Stimulated activated CD4-positive, alpha-beta T cell treated with anti-CD3 and anti-CD28 coated beads, Interleukin-1b, Interleukin-23, amount 100 ng/mL, for 4 hours (primary cell): ENCODE results near the gene TMEM121B.

Experiments
- DNase-seq, 2 donors: peaks; one replicate each; pipeline ENCODE4 v3.0.0-alpha.2; 2020; ENCODE audit warnings: low read depth in 2 of 2

Gene TMEM121B

GRCh38 chr22:17110791-17111550 is 10.2 kb downstream of the TMEM121B start:
- no peak for DNase-seq

- DNase-seq, result no peak
These were observed 11.2 kb downstream of the TMEM121B start for GRCh38 chr22:17109976-17110375.

GRCh38 chr22:17109113-17109865 is 11.9 kb downstream of the TMEM121B start:
- no peak for DNase-seq

- no peak for DNase-seq
These were observed 12.7 kb downstream of the TMEM121B start for GRCh38 chr22:17108256-17109112.

GRCh38 chr22:17107547-17107810 is 13.7 kb downstream of the TMEM121B start:
- no peak for DNase-seq

GRCh38 chr22:17106785-17107546 is 14.2 kb downstream of the TMEM121B start:
- DNase-seq, result no peak

- DNase-seq, result no peak
These were observed 14.9 kb downstream of the TMEM121B start for GRCh38 chr22:17106161-17106784.

GRCh38 chr22:17105143-17106129 is 15.7 kb downstream of the TMEM121B start:
- no peak for DNase-seq

- DNase-seq, result no peak
These were observed 16.7 kb downstream of the TMEM121B start for GRCh38 chr22:17104336-17104935.

- no peak for DNase-seq
These were observed 17.8 kb downstream of the TMEM121B start for GRCh38 chr22:17103351-17103750.

GRCh38 chr22:17102297-17102667 is 18.9 kb downstream of the TMEM121B start:
- no peak for DNase-seq

GRCh38 chr22:17101475-17102296 is 19.5 kb downstream of the TMEM121B start:
- DNase-seq, result no peak

GRCh38 chr22:17100621-17101020 is 20.5 kb downstream of the TMEM121B start:
- DNase-seq, result no peak

- DNase-seq, result no peak
These were observed 22.8 kb downstream of the TMEM121B start for GRCh38 chr22:17098379-17098819.

- DNase-seq, result no peak
These were observed 23.5 kb downstream of the TMEM121B start for GRCh38 chr22:17097701-17098100.

- no peak for DNase-seq
These were observed 24.1 kb downstream of the TMEM121B start for GRCh38 chr22:17097062-17097461.

- no peak for DNase-seq
These were observed 25.1 kb downstream of the TMEM121B start for GRCh38 chr22:17096071-17096470.

GRCh38 chr22:17095538-17095937 is 25.6 kb downstream of the TMEM121B start:
- DNase-seq, result no peak

GRCh38 chr22:17093081-17093480 is 28.1 kb downstream of the TMEM121B start:
- no peak for DNase-seq
